ENCODE measurements around the gene ZNF813.
"Not testable (repeated sequence)": the region's sequence is repeated elsewhere in the genome, so short reads cannot be mapped to it uniquely, and the experiment has no call there.

The ZNF813 gene

GRCh38 chr19:53455828-53456227 lies 11.7 kb upstream of the ZNF813 start:
- Histone ChIP-seq H3K4me3 (ENCODE audit: insufficient read depth, low read length, poor library complexity, severe bottlenecking) (no peak overlapping the region), H3K9me3 (ENCODE audit: insufficient read depth, low read length) (peaks cover 43% of the 10 kb centered on the region; the same call in 1 of the 2 replicates), H3F3A (ENCODE audit: insufficient read depth) (no peaks in the 10 kb centered on the region), H3K27ac (ENCODE audit: low read depth, low read length) (no peak overlapping the region), H2AFZ (ENCODE audit: low read depth, low read length, severe bottlenecking) (no peak overlapping the region), H3K4me2 (ENCODE audit: low read depth, low read length, poor library complexity, severe bottlenecking) (no peak overlapping the region), H4K20me1 (ENCODE audit: low read depth, low read length) (no peaks in the 10 kb centered on the region), H3K36me3 (ENCODE audit: low read length) (peaks cover 58% of the 10 kb centered on the region), H3K9ac (ENCODE audit: low read length) (no peak overlapping the region), H3K79me2 (ENCODE audit: insufficient read depth, low read length) (no peaks in the 10 kb centered on the region), H3K9me2 (replicated peaks; ENCODE audit: insufficient read depth, low read length) (no peaks in the 10 kb centered on the region), H3K27me3 (ENCODE audit: low read length) (no peaks in the 10 kb centered on the region)
- TF ChIP-seq EZH2phosphoT487 (conservative IDR thresholded peaks at IDR 0.05; ENCODE audit: low read length): no peak

GRCh38 chr19:53460131-53460721 lies 7.3 kb upstream of the ZNF813 start:
- H3K4me2 ChIP-seq (ENCODE audit: low read depth, low read length, poor library complexity, severe bottlenecking); H2AFZ ChIP-seq (ENCODE audit: low read depth, low read length, severe bottlenecking); H4K20me1 ChIP-seq (ENCODE audit: low read depth, low read length); H3K9ac ChIP-seq (ENCODE audit: low read length); H3K4me3 ChIP-seq (ENCODE audit: insufficient read depth, low read length, poor library complexity, severe bottlenecking); H3K27ac ChIP-seq (ENCODE audit: low read depth, low read length); H3F3A ChIP-seq (ENCODE audit: insufficient read depth); H3K9me2 ChIP-seq (replicated peaks; ENCODE audit: insufficient read depth, low read length); H3K79me2 ChIP-seq (ENCODE audit: insufficient read depth, low read length); H3K27me3 ChIP-seq (ENCODE audit: low read length): not testable (repeated sequence)
- Histone ChIP-seq H3K9me3 (ENCODE audit: insufficient read depth, low read length) (peaks cover 31% of the 10 kb centered on the region; the same call in 1 of the 2 replicates), H3K36me3 (ENCODE audit: low read length) (peaks cover 17% of the 10 kb centered on the region)

- no peaks in the 10 kb centered on the region for H3K79me2 ChIP-seq (ENCODE audit: insufficient read depth, low read length)
- no peak overlapping the region for H3K9ac ChIP-seq (ENCODE audit: low read length)
- no peak overlapping the region for H3K4me2 ChIP-seq (ENCODE audit: low read depth, low read length, poor library complexity, severe bottlenecking)
- TF ChIP-seq CTCF (IDR thresholded peaks at IDR 0.05; ENCODE audit: insufficient read depth, low read length, poor library complexity, severe bottlenecking) (no peak), EZH2phosphoT487 (conservative IDR thresholded peaks at IDR 0.05; ENCODE audit: low read length) (no peak)
- H4K20me1 ChIP-seq (ENCODE audit: low read depth, low read length): no peaks in the 10 kb centered on the region
- H3K9me3 ChIP-seq (ENCODE audit: insufficient read depth, low read length): peaks cover 15% of the 10 kb centered on the region; the same call in 1 of the 2 replicates
- no peak overlapping the region for H3K27ac ChIP-seq (ENCODE audit: low read depth, low read length)
- H3F3A ChIP-seq (ENCODE audit: insufficient read depth): no peaks in the 10 kb centered on the region
- peaks cover 7% of the 10 kb centered on the region; the same call in 1 of the 2 replicates for H3K36me3 ChIP-seq (ENCODE audit: low read length)
- H3K4me3 ChIP-seq (ENCODE audit: insufficient read depth, low read length, poor library complexity, severe bottlenecking): no peak overlapping the region
- H3K27me3 ChIP-seq (ENCODE audit: low read length): no peaks in the 10 kb centered on the region
- H3K9me2 ChIP-seq (replicated peaks; ENCODE audit: insufficient read depth, low read length): no peaks in the 10 kb centered on the region
- no peak overlapping the region for H2AFZ ChIP-seq (ENCODE audit: low read depth, low read length, severe bottlenecking)
These were observed 5.7 kb upstream of the ZNF813 start for GRCh38 chr19:53461866-53462265.

- H3K36me3 ChIP-seq (ENCODE audit: low read length): peaks cover 1% of the 10 kb centered on the region; the same call in 1 of the 2 replicates
- H3K9me2 ChIP-seq (replicated peaks; ENCODE audit: insufficient read depth, low read length): no peaks in the 10 kb centered on the region
- H3F3A ChIP-seq (ENCODE audit: insufficient read depth): no peaks in the 10 kb centered on the region
- no peaks in the 10 kb centered on the region for H3K79me2 ChIP-seq (ENCODE audit: insufficient read depth, low read length)
- H3K4me3 ChIP-seq (ENCODE audit: insufficient read depth, low read length, poor library complexity, severe bottlenecking): no peak overlapping the region
- TF ChIP-seq CTCF (IDR thresholded peaks at IDR 0.05; ENCODE audit: insufficient read depth, low read length, poor library complexity, severe bottlenecking) (no peak), EZH2phosphoT487 (conservative IDR thresholded peaks at IDR 0.05; ENCODE audit: low read length) (no peak)
- no peaks in the 10 kb centered on the region for H3K27me3 ChIP-seq (ENCODE audit: low read length)
- H3K27ac ChIP-seq (ENCODE audit: low read depth, low read length): no peak overlapping the region
- peaks cover 8% of the 10 kb centered on the region; the same call in 1 of the 2 replicates for H3K9me3 ChIP-seq (ENCODE audit: insufficient read depth, low read length)
- H3K9ac ChIP-seq (ENCODE audit: low read length): no peak overlapping the region
- no peak overlapping the region for H2AFZ ChIP-seq (ENCODE audit: low read depth, low read length, severe bottlenecking)
- no peaks in the 10 kb centered on the region for H4K20me1 ChIP-seq (ENCODE audit: low read depth, low read length)
- no peak overlapping the region for H3K4me2 ChIP-seq (ENCODE audit: low read depth, low read length, poor library complexity, severe bottlenecking)
These were observed 4.7 kb upstream of the ZNF813 start for GRCh38 chr19:53462861-53463260.
